Measurements from ENCODE around the gene ZCCHC4.

The ZCCHC4 gene

GRCh38 chr4:25312496-25313200, at the start of gene ZCCHC4:
ZCCHC4 (plus strand) TSS chr4:25312774; CDS start chr4:25312810, 36 bp downstream.
- peak; percentile 59 for DNase-seq

DNA sequence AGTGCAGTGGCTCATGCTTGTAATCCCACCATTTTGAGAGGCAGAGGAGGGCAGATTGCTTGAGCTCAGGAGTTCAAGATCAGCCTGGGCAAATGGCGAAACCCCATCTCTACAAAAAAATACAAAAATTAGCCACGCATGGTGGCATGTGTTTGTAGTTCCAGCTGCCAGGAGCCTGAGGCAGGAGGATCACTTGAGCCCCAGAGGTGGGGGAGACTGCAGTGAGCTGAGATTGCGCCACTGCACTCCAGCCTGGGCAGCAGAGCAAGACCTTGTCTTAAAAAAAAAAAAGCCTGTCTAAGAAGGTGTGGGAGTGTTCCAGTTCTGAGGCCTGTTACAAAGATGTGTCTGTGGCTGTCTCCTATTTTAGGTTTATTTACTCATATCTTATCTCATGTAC, 40.7 kb upstream of the ZCCHC4 start:
- no peak for DNase-seq

- no peak for DNase-seq
Observed at GRCh38 chr4:25280210-25280609, 32.4 kb upstream of the ZCCHC4 start.

DNA sequence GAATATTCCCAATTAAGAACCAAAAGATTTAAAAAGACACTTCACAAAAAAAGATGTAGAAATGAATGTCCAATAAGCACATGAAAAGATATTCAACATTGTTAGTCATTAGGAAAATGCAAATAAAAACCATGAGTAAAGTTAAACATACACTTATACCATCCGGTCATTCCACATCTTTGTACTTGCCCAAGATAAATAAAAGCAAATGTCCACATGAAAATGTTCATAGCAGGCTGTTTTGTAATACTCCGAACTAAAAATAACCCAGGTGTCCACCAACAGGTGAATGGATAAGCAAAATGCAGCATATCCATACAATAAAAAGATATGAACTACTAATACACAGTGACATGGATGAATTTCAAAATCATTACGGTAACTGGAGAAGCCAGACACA, 28.6 kb upstream of the ZCCHC4 start:
- no peak for DNase-seq

DNA sequence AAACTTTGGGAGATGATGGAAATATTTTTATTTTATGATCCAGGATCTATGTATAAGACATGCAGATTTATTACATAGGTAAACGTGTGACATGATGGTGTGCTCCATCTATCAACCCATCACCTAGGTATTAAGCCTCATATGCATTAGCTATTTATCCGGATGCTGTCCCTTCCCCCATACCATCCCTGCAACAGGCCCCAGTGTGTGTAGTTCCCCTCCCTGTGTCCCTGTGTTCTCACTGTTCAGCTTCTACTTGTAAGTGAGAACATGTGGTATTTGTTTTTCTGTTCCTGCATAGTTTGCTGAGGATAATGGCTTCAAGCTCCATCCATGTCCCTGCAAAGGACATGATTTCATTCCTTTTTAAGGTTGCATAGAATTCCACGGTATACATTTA, 28.1 kb upstream of the ZCCHC4 start:
- DNase-seq, result no peak

- DNase-seq, result no peak
Observed at GRCh38 chr4:25290490-25291067, 22.0 kb upstream of the ZCCHC4 start.

DNA sequence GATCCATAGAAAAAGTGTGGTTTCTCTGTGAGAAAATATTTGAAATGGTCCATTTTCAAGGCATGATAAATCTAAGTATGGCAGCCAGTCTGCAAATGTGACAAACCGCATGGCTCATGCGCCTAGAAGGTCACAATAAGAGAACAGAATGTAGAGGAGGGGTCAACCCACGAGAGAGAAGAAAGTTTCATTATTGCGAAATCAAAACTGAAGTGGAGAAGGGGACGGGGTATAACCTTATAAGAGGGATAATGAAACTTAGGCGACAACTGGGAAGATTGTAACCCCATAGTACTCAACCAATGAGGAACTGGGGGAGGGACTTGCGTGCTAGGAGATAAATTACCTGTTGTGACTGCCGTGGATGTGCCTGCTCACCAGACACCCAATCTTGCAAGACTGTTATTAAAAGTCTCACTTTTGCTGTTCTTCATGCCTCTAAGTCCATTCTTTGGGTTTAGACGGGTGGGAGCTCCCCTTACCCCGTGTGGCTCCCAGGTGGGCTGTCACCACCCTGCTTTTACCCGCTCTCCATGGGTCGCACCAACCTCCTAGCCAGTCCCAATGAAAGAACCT, 21.3 kb upstream of the ZCCHC4 start:
- no peak for DNase-seq

DNA sequence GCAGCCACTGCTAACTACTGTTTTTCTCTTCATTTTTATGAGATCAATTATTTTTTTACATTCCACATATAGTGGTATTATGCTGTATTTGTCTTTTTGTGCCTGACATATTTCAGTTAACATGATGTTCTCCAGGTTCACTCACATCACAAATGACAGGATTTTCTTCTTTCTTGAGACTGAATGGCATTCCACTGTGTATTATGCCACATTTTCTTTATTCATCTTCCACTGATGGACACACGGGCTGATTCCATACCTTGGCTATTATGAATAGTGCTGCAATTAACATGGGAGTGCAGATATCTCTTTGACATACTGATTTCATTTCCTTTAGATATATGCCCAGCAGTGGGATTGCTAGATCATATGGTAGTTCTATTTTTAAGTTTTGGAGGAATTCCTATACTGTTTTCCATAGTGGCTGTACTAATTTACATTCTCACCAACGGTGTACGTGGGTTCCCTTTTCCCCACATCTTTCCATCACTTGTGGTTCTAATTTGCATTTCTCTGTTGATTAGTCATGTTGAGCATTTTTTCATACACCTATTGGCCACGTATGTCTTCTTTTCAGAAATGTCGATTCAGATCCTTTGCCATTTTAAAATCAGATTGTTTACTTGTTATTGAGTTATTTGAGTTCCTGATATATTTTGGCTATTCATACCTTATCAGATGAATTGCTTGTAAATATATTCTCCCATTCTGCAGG, 14.9 kb upstream of the ZCCHC4 start:
- no peak for DNase-seq

DNA sequence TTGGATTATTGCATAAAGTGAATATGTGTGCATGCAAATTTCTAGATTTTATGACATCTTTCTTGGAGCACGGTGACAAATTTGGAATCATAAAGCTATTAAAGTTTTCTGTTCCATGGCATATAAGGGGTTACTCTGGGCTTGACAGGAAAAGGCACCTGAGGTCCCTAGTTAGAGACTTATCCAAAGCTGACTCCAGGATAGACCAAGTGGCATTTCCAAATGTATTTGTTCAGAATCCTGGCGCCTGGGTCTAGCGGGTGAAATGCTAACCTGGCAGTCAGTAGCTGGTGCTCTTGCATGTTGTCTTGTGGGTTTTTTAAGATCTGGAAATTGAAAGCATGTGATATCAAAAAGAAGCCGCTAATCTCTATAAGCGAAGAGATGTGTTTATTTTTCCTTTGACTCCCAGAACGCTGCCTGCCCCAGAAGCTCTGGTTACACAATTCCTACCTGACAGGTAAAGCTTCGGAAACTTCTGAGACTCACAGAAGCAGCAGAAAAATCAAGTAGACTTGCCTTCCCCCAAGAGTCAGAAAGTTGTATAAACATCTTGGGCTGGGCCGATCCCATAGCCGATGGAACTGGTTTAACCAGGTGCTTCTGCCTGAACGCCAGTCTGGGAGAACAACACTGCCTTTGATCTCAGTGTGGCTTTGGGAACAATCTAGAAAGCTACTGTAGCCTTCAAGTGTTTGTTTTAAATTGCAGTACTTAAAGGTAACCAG, 12.9 kb upstream of the ZCCHC4 start:
- DNase-seq, result no peak

GRCh38 chr4:25301471-25301870, 11.1 kb upstream of the ZCCHC4 start:
- no peak for DNase-seq

DNA sequence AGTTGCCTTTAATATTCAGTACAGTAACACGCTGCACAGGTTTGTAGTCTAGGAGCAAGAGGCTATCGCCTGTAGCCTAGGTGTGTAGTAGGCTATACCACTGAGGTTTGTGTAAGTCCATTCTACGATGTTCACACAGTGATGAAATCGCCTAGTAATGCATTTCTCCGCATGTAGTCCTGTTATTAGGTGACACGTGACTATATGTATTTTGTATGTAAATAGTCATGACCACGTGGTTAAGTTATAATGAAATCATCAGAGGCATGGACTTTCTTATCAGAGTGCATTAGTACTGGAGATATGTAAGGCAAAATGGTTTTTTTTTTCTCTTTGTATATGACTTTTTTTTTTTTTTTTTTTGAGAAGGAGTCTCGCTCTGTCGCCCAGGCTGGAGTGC, 9.9 kb upstream of the ZCCHC4 start:
- no peak for DNase-seq

DNA sequence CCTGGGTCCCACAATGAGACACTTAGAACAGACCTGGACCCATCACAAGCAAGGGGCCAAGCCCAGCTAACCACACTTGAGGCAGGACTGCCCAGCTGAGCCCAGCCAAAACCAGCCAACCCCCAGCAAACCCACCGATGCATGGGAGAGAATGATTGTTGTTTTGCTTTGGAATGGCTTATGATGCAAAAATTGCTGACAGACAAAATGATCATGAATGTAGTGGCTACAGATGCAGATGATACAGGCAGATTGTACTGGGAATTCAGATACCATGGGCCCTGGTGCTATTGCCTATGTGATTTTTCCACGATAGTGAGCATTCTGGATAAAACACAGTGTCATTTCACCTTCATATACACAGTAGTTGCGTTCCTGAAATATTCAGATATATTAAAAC, 9.0 kb upstream of the ZCCHC4 start:
- no peak for DNase-seq

- DNase-seq, result no peak
Observed at GRCh38 chr4:25306518-25307057, 6.0 kb upstream of the ZCCHC4 start.

DNA sequence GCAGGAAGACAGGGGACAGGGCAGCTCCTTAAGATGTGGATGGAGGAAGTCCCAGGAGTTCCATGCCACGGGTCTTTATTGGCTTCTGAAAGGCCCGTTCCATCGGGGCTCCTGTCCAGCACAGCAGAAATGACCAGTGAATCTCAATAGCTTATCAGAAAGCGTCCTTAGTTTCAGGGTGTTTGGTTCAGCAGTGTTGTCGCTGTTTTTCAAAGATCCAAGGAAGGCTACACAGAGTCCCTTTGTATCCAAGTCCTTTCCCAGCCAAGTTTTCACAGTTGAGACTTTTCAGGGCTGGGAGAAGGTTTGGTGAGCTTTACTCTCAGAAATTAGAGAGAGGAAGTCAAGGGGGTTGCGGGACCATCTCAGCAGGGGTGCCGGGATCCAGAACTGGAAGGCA, 5.0 kb upstream of the ZCCHC4 start:
- no peak for DNase-seq

DNA sequence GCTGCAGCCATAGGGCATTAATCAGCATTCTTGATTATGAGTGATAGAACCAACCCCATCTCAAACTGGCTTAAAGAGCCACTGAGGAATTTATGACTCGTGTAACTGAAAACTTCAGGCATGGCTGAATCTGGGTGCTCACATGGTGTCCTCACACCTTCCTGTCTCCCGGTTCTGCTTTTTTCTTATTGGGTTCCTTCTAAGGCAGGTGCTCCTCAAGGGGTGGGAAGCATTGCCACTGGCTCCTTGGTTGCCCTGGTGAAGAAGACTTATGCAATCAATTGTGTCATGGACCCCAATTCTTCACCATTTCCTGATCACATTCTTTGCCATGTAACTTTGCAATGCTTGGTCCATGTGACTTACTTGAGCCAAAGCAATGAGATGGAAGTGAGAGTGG, 4.3 kb upstream of the ZCCHC4 start:
- no peak for DNase-seq

- DNase-seq, result no peak
Observed at GRCh38 chr4:25308761-25309160, 3.8 kb upstream of the ZCCHC4 start.

DNA sequence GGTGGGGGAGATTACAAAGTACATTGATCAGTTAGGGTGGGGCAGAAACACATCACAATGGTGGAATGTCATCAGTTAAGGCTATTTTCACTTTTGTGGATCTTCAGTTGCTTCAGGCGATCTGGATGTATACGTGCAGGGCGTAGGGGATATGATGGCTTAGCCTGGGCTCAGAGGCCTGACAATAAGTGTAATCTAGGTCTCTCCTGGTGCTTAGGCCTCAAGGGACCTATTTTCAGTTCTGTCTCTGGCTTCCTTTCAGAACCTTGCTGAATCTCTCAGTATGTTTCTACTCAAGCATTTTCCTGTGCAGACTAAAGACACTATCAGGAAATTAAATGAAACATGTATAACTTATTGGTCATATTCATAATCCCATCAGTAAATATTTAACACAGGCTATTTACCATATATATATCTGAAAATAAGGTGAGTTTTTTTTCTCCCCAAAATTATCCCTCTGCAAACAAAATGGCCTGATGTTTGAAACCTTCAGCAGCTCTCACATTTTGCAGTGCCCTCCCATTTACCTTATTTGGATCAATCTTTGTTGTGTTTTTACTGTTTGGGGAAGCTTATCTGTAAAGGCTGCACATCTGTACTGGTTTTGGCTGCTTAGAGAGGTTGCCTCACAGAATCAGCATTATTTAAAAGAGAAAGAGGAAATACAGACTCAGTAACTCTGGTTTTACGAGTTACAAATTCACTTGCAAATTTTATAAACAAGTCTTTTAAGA, 2.3 kb upstream of the ZCCHC4 start:
- no peak for DNase-seq

- no peak for DNase-seq
Observed at GRCh38 chr4:25310803-25311166, 1.8 kb upstream of the ZCCHC4 start.

GRCh38 chr4:25313201-25313895, 774 bp downstream of the ZCCHC4 start:
- DNase-seq, result no peak

- DNase-seq, result no peak
Observed at GRCh38 chr4:25320336-25320735, 7.8 kb downstream of the ZCCHC4 start.

DNA sequence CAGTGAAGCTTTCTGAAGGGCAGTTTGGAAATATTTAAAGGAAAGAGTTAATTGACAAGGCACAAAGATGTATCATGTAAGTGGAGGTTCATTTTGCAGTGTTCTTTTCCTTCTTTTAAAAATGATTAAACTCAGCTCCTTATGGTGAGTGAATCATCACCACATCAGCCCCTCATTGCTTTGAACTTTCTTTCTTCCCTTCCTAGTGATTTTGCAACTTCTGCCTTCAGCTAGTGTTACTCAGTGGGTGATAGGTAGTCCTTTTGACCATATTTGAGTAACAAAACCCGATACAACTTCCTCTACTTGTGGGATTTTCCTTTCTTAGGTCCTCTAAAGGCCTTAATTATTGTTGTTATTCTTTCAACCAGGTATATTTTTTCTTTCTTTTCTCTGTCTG, 8.2 kb downstream of the ZCCHC4 start:
- no peak for DNase-seq

DNA sequence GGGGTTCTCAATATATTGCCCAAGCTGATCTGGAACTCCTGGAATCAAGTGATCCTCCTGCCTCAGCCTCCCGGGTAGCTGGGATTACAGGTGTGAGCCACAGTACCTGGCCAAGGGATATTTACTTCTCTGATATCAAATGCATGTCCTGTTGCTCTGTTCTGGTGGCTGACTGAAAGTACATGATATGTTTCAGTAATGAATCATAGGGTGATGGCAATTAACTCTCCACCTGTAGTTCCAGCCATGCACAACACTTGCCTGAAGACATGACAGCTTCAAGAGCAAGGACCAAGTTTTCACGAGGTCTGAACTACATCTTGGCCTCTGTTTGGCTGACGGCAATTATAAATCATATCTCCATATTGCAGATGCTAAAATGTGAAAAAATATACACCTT, 9.1 kb downstream of the ZCCHC4 start:
- DNase-seq, result no peak

All from NCI-H1105 (cell line).